ENCODE results near the gene LMTK3. TPM values are rescaled to one million over a fixed set of nuclear protein-coding genes. Genes with fewer than 3 reads are reported as not detected.

Gene LMTK3
- total and polyA plus RNA-seq, 2 of the 13 experiments (the other 11 are each of a cell fraction or from before 2014, with no cell fraction given): 0.18 to 0.29 TPM

GRCh38 chr19:48524732-48525131, 13.1 kb upstream of the LMTK3 start (continued):
- TF ChIP-seq CTCF (CRISPR knock-in tag; IDR thresholded peaks at IDR 0.05): no peak
- TF ChIP-seq ZBED4 (CRISPR knock-in tag; IDR thresholded peaks at IDR 0.05; ENCODE audit: borderline replicate concordance): no peak
- TF ChIP-seq ZNF33A (CRISPR knock-in tag; IDR thresholded peaks at IDR 0.05; ENCODE audit: borderline replicate concordance): no peak
- TF ChIP-seq POGZ (CRISPR knock-in tag; IDR thresholded peaks at IDR 0.05): no peak
- TF ChIP-seq BCL3 (CRISPR knock-in tag; IDR thresholded peaks at IDR 0.05): no peak
- TF ChIP-seq NFE2L1 (CRISPR knock-in tag; IDR thresholded peaks at IDR 0.05; ENCODE audit: borderline replicate concordance): no peak
- TF ChIP-seq ZFX (CRISPR knock-in tag; IDR thresholded peaks at IDR 0.05; ENCODE audit: low read depth): no peak
- no peak for TF ChIP-seq KDM3A (CRISPR knock-in tag; IDR thresholded peaks at IDR 0.05; ENCODE audit: low read depth)

Data from HepG2 (cell line).